ENCODE results near the gene PHF21A.
"Not testable (repeated sequence)": the region's sequence is repeated elsewhere in the genome, so short reads cannot be mapped to it uniquely, and the experiment has no call there.

DNA sequence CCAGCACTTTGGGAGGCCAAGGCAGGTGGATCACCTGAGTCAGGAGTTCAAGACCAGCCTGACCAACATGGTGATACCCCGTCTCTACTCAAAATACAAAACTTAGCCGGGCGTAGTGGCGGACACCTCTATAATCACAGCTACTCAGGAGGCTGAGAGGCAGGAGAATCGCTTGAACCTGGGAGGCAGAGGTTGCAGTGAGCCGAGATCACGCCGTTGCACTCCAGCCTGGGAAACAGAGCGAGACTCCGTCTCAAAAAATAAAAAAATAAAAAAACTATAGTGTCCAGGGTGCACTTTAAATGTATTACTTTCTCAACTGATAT lies 4.6 kb downstream of the PHF21A start:
- TF ChIP-seq, protein P1, sequence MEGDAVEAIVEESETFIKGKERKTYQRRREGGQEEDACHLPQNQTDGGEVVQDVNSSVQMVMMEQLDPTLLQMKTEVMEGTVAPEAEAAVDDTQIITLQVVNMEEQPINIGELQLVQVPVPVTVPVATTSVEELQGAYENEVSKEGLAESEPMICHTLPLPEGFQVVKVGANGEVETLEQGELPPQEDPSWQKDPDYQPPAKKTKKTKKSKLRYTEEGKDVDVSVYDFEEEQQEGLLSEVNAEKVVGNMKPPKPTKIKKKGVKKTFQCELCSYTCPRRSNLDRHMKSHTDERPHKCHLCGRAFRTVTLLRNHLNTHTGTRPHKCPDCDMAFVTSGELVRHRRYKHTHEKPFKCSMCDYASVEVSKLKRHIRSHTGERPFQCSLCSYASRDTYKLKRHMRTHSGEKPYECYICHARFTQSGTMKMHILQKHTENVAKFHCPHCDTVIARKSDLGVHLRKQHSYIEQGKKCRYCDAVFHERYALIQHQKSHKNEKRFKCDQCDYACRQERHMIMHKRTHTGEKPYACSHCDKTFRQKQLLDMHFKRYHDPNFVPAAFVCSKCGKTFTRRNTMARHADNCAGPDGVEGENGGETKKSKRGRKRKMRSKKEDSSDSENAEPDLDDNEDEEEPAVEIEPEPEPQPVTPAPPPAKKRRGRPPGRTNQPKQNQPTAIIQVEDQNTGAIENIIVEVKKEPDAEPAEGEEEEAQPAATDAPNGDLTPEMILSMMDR (IDR thresholded peaks at IDR 0.05; ENCODE audit: low read length), result not testable (repeated sequence)
- TF ChIP-seq EZH2 (IDR thresholded peaks at IDR 0.05; ENCODE audit: borderline replicate concordance, low read length), result not testable (repeated sequence)

Data from OCI-LY1 (cell line).